HG03558 (cell line): ENCODE results near the gene ANO4.

Experiments used
- ATAC-seq: cut with Tn5 transposase; IDR thresholded peaks from one replicate; pipeline ENCODE4 v1.9.1; 2021; ENCODE audit warnings: moderate number of reproducible peaks; ENCODE audit not compliant: unreplicated experiment; ENCODE audit errors: extremely low read depth

Gene ANO4

DNA sequence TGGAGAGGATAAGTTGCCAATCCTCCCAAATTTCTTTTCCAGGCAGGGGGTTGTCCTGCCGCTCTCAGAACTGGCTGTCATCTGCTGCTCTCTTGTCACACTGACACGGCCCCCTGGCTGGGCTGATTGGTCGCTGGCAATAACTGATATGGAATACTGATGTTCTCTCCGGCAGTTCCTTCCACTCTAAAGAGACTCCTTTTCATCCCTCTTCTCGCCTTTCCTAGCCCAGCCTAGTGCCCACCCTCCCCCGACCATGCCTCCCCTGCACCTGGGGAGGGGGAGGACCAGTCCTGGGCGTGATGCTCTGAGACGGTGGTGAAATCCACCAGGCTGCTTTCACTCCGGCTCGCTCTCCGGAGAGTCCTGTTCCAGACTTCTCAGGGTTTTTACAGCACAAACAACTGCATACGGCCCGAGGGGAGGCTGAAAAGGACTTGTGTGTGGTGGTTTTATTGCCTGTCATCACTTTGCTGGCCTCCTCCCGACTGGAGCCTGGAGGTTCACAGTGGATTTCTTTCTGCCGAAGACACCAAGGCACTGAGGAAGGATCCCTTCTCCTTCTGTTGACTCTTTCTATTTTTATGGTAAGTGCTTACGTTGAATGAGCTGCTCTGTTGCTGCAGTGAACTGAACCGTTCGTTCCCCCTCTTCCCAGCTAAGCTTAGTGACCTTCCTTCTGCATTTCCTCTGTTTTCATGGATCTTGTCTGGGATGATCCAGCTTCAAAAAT, at the start of gene ANO4:
Gene ANO4, plus strand, starts transcription at position 336 of the 733 bp plus-strand sequence. CDS start 107,010 bp downstream, outside the sequence.
- ATAC-seq: no peak

DNA sequence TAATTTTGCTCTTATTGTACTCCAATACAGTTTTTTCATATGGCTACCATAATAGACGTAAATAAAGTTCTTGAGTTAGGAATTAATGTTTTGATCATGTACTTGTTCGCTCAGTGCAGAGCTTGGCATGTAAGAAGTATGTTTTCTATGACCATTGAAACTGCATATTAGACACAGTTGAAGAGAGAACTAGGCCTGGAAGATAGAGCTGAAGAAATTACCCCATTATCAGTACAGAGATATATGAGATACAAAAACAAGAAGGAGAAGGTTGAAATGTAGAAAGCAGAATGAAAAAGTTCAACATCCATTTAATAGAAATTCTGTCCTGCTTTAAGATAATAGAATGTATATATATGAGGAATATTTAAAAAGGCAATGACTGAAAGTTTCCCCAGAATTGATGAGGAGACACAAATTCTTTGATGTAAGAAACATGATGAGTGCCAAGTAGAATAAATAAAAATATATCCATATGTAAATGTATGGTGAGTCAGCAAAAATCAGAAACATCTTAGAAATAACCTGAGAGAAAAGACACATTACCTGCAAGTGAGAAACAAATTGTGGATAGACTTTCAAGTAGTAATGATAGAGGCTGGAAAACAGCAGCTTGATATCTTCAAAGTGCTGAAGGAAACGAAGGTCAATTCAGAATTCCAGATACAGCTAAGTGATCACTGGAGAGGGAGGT, 49.1 kb upstream of the ANO4 start:
- no peak for ATAC-seq

DNA sequence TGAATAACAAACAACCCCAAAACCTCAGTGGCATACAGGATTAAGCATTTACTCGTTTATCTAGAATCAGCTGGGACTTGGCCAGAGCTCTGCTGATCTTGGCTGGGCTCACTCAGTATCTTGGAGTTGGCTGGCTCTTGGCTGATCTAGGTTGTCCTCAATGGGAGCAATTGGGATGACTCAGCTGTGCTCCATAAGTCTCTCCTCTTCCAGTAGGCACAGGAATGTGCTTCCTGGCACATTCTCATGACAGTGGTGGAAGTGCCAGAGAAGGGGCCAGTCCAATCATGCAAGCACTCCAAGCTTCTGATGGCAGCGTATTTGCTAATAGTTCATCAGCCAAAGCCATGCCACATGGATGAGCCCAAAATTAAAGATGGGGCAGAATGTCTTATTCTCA, 41.7 kb upstream of the ANO4 start:
- no peak for ATAC-seq

- ATAC-seq: no peak
Measured at GRCh38 chr12:100753837-100754236, 40.7 kb upstream of the ANO4 start.

DNA sequence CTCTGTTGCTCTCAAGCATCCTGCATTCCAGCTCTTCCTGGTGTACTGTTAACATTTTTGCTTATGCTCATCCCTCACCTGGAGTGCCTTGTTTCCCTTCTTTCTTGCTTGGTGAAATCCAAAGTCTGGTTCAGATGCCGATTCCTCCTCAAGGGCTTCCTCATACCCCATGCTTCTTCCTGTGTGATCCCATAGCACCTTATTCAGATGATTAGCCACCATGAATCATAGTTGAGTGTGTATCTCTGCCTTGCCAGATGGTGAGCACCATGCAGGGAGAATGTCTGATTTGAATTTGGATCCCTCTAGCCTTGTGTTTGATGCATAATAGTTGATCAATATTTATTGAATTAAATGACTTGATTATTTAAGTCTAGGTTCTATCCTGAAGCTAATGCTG, 39.4 kb upstream of the ANO4 start:
- ATAC-seq: no peak

DNA sequence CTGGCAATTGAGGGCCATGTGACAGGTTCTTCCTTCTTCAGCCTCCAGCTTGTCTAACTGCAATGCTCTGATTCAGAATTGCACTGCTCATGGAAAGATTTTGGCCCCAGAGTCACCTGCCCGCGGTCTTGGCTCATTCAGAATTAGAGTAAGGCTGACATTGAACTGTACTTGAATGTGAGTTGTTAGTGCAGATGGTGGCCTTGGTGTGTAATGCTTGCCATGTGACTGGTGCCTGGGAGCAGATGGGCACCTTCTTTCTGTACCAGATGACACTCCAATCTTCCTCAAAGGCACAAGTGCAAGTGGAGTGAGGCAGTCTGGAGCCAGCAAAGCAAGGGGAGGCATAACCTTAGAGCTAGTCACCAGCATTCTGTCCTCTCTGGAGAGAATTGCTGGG, 36.5 kb upstream of the ANO4 start:
- no peak for ATAC-seq

DNA sequence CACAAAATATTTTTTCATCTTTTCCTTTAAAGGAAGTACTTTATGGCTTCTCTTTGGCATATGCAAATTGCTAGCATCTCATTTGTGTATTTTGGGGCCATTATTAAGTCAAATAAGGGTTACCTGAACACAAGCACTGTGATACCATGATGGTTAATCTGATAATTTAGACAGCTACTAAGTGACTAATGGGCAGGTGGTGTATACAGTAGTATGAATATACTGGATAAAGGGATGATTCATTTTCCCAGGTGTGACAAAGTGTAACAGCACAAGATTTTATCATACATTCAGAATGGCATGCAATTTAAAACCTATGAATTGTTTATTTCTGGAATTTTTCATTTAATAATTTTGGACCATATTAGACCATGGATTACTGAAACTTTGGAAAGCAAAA, 27.2 kb upstream of the ANO4 start:
- no peak for ATAC-seq

DNA sequence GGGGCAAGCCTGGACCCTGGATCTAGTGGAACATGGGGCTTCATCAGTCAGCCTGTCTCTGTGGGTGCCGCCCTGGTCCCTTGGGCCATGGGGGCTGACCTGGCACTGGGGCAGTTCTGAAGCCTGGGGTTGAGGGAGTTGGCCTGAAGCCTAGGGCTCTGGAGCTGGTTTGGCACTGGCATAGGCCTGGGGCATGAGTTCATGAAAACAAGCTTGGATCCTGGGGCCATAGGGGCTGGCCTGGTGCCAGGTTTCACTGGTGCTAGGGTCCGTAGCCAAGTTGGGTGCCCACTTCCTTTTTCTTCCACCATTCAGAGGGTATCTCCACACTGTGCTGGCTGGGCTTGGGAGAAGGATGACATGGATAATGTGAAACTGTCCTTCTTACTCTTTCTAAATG, 26.6 kb upstream of the ANO4 start:
- no peak for ATAC-seq

DNA sequence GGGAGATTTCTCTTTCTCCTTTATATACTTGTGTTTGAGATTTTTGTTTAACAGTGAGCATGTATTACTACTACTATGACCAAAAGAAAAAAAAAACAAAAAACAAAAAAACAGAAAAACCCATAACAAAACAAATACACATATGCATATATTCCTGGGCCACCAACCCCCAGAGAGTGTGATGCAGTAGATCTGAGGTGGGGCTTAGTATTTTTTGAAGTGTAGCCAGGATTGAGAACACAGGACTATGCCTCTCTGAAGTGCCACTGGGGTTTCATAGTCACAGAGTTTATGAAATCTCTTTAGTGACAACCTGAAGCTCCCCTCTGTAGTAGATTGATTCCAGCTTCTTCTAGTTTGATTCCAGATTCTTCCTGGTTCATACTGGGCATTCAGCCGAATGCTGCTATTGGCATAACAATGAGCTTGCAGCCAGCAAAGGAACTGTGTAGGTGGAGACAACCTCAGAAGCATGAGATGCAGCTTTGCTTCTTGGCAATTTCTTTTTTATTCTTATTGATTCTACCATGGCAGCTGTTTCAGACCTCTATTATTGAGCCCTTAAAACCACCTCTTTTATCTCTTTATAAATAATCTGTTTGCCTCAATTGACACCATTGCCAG, 15.5 kb upstream of the ANO4 start:
- no peak for ATAC-seq

GRCh38 chr12:100789146-100789545, 5.4 kb upstream of the ANO4 start:
- no peak for ATAC-seq

GRCh38 chr12:100789975-100790374, 4.6 kb upstream of the ANO4 start:
- ATAC-seq: no peak

- ATAC-seq: no peak
Measured at GRCh38 chr12:100790552-100790951, 4.0 kb upstream of the ANO4 start.

DNA sequence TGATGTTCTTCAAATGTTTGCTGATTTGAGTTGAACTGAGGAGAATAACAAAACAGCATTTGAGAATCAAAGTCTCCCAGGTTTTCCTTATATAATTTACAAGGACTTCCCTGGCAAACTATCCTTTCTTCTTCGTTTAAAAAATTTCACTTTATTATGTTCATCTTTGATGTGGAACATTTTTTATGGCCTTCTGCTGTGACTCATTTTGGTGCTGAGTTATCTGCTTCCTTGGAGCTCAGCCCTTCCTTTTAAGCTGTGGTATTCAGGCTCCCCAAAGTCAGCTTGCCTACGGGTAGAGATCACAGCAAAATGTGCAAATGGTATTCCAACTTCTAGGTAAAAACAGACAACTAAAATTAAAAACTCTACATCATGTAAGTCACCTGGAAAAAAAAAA, 1.4 kb upstream of the ANO4 start:
- no peak for ATAC-seq

- no peak for ATAC-seq
Measured at GRCh38 chr12:100795174-100795799, 711 bp downstream of the ANO4 start.

DNA sequence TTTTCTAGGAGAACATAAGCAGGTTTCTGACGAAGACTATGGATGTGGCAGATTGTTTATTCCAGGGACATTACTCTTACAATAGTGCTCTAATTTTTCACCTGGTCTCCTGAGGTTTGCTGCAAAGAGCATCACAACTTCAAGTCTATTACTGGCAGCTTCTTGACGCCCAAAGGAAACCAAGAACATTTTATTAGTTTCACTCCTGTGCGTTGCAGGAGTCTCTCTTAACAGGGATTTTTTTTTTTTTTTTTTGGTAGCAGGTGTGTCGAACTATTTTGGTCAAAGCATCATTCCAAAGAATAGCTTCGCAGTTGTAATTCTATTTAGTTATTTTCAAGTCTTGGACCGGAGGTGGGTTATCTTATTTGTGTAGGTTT, 1.2 kb downstream of the ANO4 start:
- no peak for ATAC-seq

DNA sequence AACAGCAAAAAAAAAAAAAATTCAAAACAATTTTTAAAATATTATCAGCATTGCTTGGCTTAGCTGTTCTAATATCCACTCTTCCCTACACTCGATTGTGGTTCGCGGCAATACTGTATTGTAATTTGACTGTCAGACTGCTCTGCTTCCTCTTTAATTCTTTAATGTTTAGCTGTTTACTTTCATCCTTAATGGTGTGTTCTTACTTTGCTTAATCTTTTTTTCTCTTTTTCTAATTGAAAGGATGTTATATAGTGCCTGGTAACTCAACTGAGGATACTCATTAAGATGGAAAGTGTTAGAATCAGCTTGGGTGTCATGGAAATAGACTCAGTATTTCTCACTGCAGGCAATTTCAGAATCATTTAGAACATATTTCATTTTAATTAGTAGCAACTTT, 2.0 kb downstream of the ANO4 start:
- no peak for ATAC-seq

DNA sequence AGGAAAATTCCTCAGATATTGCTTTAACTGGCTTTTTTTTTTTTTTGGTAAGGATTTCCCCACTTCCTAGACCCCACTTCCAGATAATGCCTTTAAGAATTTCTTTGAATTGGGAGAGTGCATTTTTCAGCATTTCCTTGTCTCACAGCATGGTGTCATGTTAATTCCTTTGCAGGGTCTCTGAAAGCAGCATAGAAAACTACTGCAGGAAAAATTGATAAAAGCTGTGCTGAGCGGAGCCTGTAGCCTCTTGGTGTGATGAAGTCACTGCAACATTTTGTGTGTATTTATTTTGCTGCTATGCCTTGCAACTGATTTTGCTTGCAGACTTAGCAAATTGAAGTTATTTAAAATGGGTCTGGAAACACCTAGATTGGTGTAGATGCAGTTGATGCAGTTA, 2.7 kb downstream of the ANO4 start:
- no peak for ATAC-seq

DNA sequence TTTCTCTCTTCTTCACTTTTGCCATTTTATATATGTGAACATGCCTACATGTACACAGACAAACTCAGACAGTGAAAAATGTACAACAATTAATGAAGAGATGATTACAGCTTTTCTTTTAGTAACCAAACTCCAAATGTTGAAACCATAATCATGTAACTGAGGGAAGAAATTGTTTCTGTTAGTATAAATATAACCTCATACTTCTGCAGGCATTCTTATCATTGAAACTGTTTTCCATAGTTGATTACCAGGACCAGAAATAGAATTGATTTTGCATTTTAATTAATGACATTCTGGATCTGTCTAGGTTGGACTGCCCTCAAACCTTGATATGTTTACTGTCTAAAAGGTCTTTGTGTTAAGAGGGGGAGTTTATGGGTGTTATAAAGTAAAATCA, 3.2 kb downstream of the ANO4 start:
- no peak for ATAC-seq

GRCh38 chr12:100798286-100799160, 3.9 kb downstream of the ANO4 start:
- ATAC-seq: no peak

DNA sequence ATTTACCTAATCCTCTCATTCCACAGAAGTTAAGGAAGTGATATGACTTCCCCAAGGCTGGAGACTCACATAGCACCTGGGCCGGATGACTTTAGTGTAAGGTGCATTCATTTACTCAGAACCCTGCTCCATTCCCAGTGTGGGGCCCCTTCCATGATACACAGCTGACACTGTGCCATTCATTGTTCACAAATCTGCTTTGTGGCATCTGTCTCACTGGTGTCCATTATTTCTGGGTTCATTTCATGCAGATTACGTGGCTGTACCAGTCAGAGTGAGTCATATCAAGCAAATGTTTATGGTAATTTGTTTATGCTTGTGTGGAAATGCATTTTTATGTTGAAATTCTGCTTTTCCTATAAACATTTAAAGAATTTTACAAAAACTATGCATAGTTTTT, 5.2 kb downstream of the ANO4 start:
- ATAC-seq: no peak
